HPDE6-E6E7 (cell line): Measurements from ENCODE around the gene CELSR1.
"Not testable (repeated sequence)": the region's sequence is repeated elsewhere in the genome, so short reads cannot be mapped to it uniquely, and the experiment has no call there.

Experiments
- DNase-seq: peaks from one replicate; pipeline ENCODE4 v3.0.0; 2011; ENCODE audit warnings: missing footprints; ENCODE audit errors: extremely low spot score

The CELSR1 gene

DNA sequence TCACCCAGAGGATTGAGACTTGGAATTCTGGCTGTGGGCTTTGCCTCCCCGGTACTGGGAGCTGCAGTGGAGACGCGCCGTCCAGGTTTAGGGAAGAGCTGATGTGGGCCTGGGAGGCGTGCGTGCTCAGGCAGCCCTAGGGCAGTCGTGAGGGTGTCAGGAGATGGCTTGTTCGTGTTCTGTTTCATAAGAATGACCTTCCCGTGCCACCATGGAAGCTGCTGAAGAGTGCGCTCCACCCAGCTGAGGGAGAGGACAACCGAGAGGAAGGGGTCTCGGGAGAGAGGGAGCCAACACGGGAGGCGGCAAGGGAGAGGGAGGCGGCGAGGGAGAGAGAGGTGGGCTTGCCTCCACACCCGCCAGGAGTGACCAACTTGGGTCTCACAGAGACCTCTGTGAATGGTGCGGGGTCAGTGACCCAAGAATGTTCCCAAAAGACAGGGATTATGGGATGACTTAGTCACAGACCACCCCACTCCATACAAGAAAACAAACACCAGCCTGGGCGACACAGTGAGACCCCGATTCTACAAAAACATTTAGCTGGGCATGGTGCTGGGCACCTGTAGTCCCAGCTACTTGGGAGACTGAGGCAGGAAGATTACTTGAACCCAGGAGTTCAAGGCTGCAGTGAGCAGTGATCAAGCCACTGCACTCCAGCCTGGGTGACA lies 216.6 kb downstream of the CELSR1 start:
- no peak for DNase-seq

DNA sequence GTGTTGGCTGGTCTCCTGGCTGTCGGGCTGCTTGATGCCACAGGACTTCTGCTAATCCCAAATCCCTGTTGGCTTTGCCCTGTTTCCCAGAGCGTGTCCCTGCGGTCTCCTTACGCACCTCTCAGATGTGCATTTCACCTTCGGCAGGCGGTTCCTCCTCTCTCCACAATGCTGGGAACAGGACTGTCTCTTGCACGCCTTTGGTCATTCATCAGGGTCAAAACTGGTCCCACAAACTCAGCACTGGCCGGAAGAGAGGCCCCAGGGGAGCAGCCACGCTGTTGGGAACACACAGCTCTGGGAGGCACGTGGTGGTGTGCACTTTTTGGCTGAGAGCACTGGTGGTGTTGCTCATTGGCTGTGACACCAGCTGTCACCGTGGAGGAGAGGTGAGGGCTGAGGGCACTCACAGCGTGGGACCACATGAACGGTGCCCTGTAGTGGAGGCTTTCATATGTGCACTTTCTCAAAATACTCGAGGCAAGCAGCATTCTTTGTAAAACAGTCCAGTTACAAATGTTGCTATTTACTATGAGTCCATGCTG lies 217.2 kb downstream of the CELSR1 start:
- DNase-seq, result no peak

DNA sequence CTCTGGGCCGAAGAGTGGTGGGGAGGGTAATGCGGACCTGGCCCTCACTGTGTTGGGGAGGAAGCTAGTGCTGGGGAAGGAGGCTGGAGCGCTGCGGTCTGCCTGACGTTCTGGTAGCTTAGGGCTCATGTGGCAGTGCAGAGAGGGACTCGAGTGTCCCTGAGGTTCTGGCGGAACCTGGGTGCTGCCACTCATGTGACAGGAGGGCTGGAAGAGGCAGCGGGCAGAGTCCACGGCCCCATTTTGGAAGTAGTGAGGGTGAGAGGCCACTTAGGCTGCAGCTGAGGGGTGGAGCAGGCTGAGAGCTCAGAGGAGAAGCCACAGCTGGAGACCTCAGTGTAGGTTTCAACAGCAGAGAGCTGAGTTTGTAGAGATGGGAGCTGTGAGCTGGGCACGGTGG lies 218.1 kb downstream of the CELSR1 start:
- DNase-seq, result no peak

DNA sequence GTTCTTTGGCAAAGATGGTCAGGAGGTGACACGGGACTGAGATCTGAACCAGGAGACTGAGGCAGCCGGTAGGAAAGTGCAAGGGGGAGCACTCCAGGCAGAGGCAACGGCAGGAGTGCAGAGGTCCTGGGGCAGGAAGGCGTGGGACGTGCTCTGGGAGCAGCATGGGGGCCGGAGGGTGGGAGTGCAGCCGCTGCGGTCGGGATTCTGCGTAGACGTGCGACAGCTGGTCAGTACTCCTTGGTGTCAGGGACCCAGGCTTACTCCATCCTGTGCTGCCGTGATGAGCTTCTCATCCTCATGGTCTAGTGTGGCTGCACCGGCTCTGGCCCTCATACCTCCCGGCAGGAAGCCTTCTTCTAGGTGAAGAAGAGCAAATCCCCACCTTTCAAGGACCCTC lies 218.8 kb downstream of the CELSR1 start:
- no peak for DNase-seq

DNA sequence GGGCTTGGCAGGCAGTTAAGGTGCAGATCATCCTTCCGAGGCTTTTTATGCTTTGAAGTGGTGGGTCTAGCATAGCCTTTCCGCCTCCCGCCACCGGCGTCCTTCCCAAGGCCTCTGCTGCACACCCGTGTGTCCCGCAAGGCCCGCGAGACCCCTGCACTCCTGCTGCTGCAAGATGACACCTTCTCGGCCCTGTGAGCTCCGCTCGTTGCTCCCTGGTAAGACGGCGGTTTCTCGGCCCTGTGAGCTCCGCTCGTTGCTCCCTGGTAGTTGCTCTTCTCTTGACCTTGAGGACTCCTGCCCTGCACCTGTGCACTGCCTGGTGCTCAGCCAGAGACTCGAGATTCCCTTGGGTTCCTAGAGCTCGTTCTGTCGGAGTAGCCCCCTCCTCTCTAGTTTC lies 219.8 kb downstream of the CELSR1 start:
- DNase-seq, result no peak

DNA sequence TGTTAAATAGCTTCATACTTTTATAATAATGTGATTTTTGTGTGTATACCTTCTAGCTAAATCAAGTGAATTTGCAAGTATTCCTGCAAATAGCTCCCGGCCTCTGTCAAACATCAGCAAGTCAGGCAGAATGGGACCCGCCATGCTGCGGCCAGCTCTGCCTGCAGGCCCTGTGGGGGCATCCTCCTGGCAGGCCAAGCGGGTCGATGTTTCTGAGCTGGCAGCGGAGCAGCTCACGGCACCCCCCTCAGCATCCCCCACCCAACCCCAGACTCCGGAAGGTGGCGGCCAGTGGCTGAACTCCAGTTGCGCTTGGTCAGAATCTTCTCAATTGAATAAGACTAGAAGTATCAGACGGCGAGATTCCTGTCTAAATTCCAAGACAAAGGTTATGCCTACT lies 221.4 kb downstream of the CELSR1 start:
- DNase-seq, result no peak

DNA sequence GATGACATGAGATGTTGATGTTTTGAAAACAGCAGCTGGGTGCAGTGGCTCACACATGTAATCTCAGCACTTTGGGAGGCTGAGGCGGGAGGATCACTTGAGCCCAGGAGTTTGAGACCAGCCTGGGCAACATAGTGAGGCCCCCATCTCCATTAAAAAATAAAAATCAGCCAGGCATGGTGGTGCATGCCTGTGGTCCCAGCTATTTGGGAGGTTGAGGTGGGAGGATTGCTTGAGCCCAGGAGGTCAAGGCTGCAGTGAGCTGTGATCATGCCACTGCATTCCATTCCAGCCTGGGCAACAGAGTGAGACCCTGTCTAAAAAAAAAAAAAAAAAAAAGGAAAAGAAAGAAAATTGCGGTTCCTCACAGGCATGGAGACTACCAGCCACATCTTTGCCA lies 224.6 kb downstream of the CELSR1 start:
- DNase-seq, result not testable (repeated sequence)

DNA sequence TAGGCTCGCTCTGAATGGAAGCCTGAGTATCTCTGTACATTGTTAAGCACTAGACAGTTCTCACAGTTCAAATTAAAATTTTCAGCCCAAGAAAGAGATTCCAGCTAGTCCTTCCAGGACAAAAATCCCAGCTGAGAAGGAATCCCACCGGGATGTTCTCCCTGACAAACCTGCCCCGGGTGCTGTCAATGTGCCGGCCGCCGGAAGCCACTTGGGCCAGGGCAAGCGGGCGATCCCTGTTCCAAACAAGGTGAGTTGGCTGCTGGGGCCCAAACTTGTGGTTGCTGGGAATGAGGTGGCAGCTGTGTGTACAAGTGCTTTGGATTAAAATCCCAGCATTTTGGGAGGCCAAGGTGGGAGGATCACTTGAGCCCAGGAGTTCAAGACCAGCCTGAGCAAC lies 225.4 kb downstream of the CELSR1 start:
- DNase-seq, result no peak
